ENCODE data around the gene ITGA11.

ITGA11 gene

GRCh38 chr15:68328443-68328842 lies 103.5 kb downstream of the ITGA11 start:
- TF ChIP-seq CTCF (IDR thresholded peaks at IDR 0.05; ENCODE audit: low read depth, low read length, missing control alignments), result no peak
- no peak for DNase-seq (ENCODE audit: low read depth)
- H3K4me3 ChIP-seq (ENCODE audit: low read depth, low read length), result no peak overlapping the region

GRCh38 chr15:68326711-68327354 lies 105.1 kb downstream of the ITGA11 start:
- TF ChIP-seq CTCF (IDR thresholded peaks at IDR 0.05; ENCODE audit: low read depth, low read length, missing control alignments), result no peak
- H3K4me3 ChIP-seq (ENCODE audit: low read depth, low read length), result no peak overlapping the region
- no peak for DNase-seq (ENCODE audit: low read depth)

GRCh38 chr15:68325726-68326125 lies 106.2 kb downstream of the ITGA11 start:
- no peak for DNase-seq (ENCODE audit: low read depth)
- H3K4me3 ChIP-seq (ENCODE audit: low read depth, low read length), result no peak overlapping the region
- TF ChIP-seq CTCF (IDR thresholded peaks at IDR 0.05; ENCODE audit: low read depth, low read length, missing control alignments), result no peak

- TF ChIP-seq CTCF (IDR thresholded peaks at IDR 0.05; ENCODE audit: low read depth, low read length, missing control alignments), result no peak
- H3K4me3 ChIP-seq (ENCODE audit: low read depth, low read length), result no peak overlapping the region
- DNase-seq (ENCODE audit: low read depth), result no peak
Measured at GRCh38 chr15:68322796-68323195, 109.2 kb downstream of the ITGA11 start.

GRCh38 chr15:68321229-68321628 lies 110.7 kb downstream of the ITGA11 start:
- no peak for TF ChIP-seq CTCF (IDR thresholded peaks at IDR 0.05; ENCODE audit: low read depth, low read length, missing control alignments)
- no peak for DNase-seq (ENCODE audit: low read depth)

GRCh38 chr15:68319997-68320396 lies 112.0 kb downstream of the ITGA11 start:
- TF ChIP-seq CTCF (IDR thresholded peaks at IDR 0.05; ENCODE audit: low read depth, low read length, missing control alignments), result no peak
- DNase-seq (ENCODE audit: low read depth), result no peak
- no peak overlapping the region for H3K4me3 ChIP-seq (ENCODE audit: low read depth, low read length)

More at GRCh38 chr15:68321229-68321628, 110.7 kb downstream of the ITGA11 start:
- no peak overlapping the region for H3K4me3 ChIP-seq (ENCODE audit: low read depth, low read length)

Data from GM12864 (cell line).